A673 (cell line): ENCODE data around the gene YTHDF1. TPM values are rescaled to one million over a fixed set of nuclear protein-coding genes. Genes with fewer than 3 reads are reported as not detected.

Experiments
- BruUV-seq: library from RNA; stranded (reverse); fragments of 400-500 nt; replicated peaks from 2 replicates; lab custom pipeline; 2021; lab: Mats Ljungman, UMichigan
- CTCF ChIA-PET: fragments of 300-600 bp; sonication (Branson Sonifier 250); formaldehyde crosslinking; loops from one replicate; lab custom pipeline; 2022; ENCODE audit warnings: antibody characterized with exemption; lab: Charles Lee
- POLR2A ChIA-PET: fragments of 300-600 bp; sonication (Branson Sonifier 250); formaldehyde crosslinking; loops from one replicate; lab custom pipeline; 2022; ENCODE audit warnings: antibody characterized with exemption; ENCODE audit not compliant: low non-redundant PET; lab: Charles Lee
- DNase-seq: peaks from one replicate; pipeline ENCODE4 v3.0.0-alpha.2; 2015; ENCODE audit warnings: low spot score
- H3K27ac ChIP-seq: fragments of 200-600 bp; sonication (generic); 2 replicates; pipeline ENCODE4 v1.5.1; 2016; ENCODE audit warnings: mixed run types, low read depth, mild to moderate bottlenecking, mixed read lengths, antibody characterized with exemption, low read length; ENCODE audit not compliant: poor library complexity, severe bottlenecking
- H3K27me3 ChIP-seq: fragments of 200-600 bp; sonication (generic); replicated peaks from 2 replicates; pipeline ENCODE4 v1.6.1; 2017; ENCODE audit warnings: mixed run types, low read depth, mild to moderate bottlenecking, mixed read lengths, antibody characterized with exemption, low read length; ENCODE audit not compliant: insufficient read depth, poor library complexity
- H3K36me3 ChIP-seq: fragments of 200-600 bp; sonication (generic); 2 replicates; pipeline ENCODE4 v1.6.1; 2016; ENCODE audit warnings: mixed run types, mild to moderate bottlenecking, mixed read lengths, antibody characterized with exemption, low read length; ENCODE audit not compliant: insufficient read depth, poor library complexity, severe bottlenecking
- H3K4me1 ChIP-seq: fragments of 200-600 bp; sonication (generic); 2 replicates; pipeline ENCODE4 v1.6.1; 2017; ENCODE audit warnings: mixed run types, mild to moderate bottlenecking, mixed read lengths, antibody characterized with exemption, low read length; ENCODE audit not compliant: insufficient read depth, poor library complexity, severe bottlenecking
- H3K4me3 ChIP-seq: fragments of 200-600 bp; sonication (generic); 2 replicates; pipeline ENCODE4 v1.5.1; 2016; ENCODE audit warnings: low read depth, mixed run types, mild to moderate bottlenecking, mixed read lengths, low read length; ENCODE audit not compliant: poor library complexity, severe bottlenecking
- H3K9me3 ChIP-seq: fragments of 200-600 bp; sonication (generic); 2 replicates; pipeline ENCODE4 v1.6.1; 2016; ENCODE audit warnings: mixed run types, low read depth, mild to moderate bottlenecking, mixed read lengths, antibody characterized with exemption, low read length; ENCODE audit not compliant: poor library complexity, severe bottlenecking
- EZH2 ChIP-seq: fragments of 200-600 bp; sonication (generic); IDR thresholded peaks from 2 replicates; pipeline ENCODE4 v1.6.1; 2017; ENCODE audit warnings: borderline replicate concordance, low read depth, mild to moderate bottlenecking, mixed read lengths, antibody characterized with exemption, low read length; ENCODE audit not compliant: poor library complexity, severe bottlenecking
- intact Hi-C: fragments of 100-400 bp; cut with micrococcal nuclease; formaldehyde crosslinking; loops from one replicate; pipeline ENCODE4 v1.10.0; 2022; ENCODE audit not compliant: unreplicated experiment
- total RNA-seq: library from RNA; stranded (reverse); gene quantifications from 2 replicates; pipeline ENCODE4 v1.2.3, GENCODE V29; 2021
- TF ChIP-seq, protein P1 (sequence below): fragments of 300-800, 200-600 bp; sonication (generic); conservative IDR thresholded peaks from 2 replicates; pipeline ENCODE4 v1.5.1; 2017; ENCODE audit warnings: low read depth, mild to moderate bottlenecking, antibody characterized with exemption, low read length, moderate library complexity, mixed read lengths

Gene YTHDF1
- total RNA-seq, 1 experiment from 2014 or later, result 52.4 TPM

- no TSS peak for BruUV-seq
- no peak overlapping the region for H3K27ac ChIP-seq
- H3K4me1 ChIP-seq, result no peaks in the 10 kb centered on the region
- TF ChIP-seq, protein P1, sequence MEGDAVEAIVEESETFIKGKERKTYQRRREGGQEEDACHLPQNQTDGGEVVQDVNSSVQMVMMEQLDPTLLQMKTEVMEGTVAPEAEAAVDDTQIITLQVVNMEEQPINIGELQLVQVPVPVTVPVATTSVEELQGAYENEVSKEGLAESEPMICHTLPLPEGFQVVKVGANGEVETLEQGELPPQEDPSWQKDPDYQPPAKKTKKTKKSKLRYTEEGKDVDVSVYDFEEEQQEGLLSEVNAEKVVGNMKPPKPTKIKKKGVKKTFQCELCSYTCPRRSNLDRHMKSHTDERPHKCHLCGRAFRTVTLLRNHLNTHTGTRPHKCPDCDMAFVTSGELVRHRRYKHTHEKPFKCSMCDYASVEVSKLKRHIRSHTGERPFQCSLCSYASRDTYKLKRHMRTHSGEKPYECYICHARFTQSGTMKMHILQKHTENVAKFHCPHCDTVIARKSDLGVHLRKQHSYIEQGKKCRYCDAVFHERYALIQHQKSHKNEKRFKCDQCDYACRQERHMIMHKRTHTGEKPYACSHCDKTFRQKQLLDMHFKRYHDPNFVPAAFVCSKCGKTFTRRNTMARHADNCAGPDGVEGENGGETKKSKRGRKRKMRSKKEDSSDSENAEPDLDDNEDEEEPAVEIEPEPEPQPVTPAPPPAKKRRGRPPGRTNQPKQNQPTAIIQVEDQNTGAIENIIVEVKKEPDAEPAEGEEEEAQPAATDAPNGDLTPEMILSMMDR, result no peak
- TF ChIP-seq EZH2, result no peak
- intact Hi-C loops, result no loop called here
- no peaks in the 10 kb centered on the region for H3K36me3 ChIP-seq
- no peak overlapping the region for H3K4me3 ChIP-seq
- POLR2A ChIA-PET, result no interaction called here
- H3K27me3 ChIP-seq, result peaks cover 20% of the 10 kb centered on the region
- CTCF ChIA-PET, result no interaction called here
- DNase-seq, result no peak
- H3K9me3 ChIP-seq, result no peaks in the 10 kb centered on the region
Observed at GRCh38 chr20:63228806-63229205, 12.9 kb upstream of the YTHDF1 start.

GRCh38 chr20:63227260-63227659 lies 11.3 kb upstream of the YTHDF1 start:
- intact Hi-C loops, result no loop called here
- BruUV-seq, result no TSS peak
- TF ChIP-seq, protein P1, result no peak
- no peak for TF ChIP-seq EZH2

DNA sequence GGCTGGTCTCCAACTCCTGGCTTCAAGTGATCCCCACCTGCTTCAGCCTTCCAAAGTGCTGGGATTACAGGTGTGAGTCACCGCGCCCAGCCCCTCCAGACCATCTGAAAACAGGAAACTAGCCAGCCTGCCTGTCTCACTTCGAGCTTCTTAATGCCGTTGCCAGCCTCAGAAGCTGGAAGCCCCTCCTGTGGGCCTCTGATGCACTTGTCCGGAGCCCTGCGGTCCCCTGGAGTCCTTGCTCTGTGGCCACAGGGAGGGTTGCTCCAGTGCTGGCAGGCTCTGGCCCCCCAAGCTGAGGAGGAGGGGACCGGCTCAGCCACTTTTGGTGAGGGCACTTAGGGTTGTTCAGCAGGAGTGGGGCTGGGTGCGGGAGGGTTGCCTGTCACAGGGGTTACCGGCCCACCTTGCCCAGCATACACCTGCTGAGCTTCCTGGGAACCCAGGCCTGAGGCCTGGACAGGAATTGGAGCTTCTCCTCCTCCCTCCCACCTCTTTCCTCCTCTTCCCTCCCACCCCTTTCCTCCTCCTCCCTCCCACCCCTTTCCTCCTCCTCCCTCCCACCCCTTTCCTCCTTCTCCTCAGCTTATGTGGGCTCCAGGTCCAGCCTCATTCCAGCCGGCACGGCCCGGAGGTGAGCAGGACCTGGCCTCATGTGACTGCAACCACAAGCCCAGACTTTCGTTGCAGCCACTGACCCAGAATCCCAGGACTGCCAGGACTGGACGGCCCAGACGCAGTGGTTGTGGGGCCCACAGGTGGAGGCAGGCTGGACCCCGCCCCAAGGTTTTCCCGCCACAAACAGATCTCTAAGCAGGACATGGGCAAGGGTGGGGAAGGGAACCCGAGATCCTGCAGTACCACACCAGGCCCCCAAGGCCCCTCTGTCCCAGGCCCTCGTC lies 10.4 kb upstream of the YTHDF1 start:
- DNase-seq, result no peak
- POLR2A ChIA-PET, result no interaction called here
- CTCF ChIA-PET, result no interaction called here

More at GRCh38 chr20:63227260-63227659, 11.3 kb upstream of the YTHDF1 start:
- H3K36me3 ChIP-seq, result no peaks in the 10 kb centered on the region
- ChIA-PET CTCF (no interaction called here), POLR2A (no interaction called here)
- H3K4me1 ChIP-seq, result no peaks in the 10 kb centered on the region
- no peak overlapping the region for H3K27ac ChIP-seq
- DNase-seq, result no peak
- peaks cover 12% of the 10 kb centered on the region for H3K27me3 ChIP-seq
- no peak overlapping the region for H3K4me3 ChIP-seq
- no peaks in the 10 kb centered on the region for H3K9me3 ChIP-seq

More for the DNA sequence above, 10.4 kb upstream of the YTHDF1 start:
- Histone ChIP-seq H3K27ac (no peak overlapping the region), H3K36me3 (no peaks in the 10 kb centered on the region), H3K4me3 (no peak overlapping the region), H3K4me1 (no peaks in the 10 kb centered on the region), H3K27me3 (peaks cover 9% of the 10 kb centered on the region), H3K9me3 (no peaks in the 10 kb centered on the region)
- TF ChIP-seq EZH2, result no peak
- TF ChIP-seq, protein P1, result no peak
- BruUV-seq, result no TSS peak
- intact Hi-C loops, result no loop called here
